ENCODE measurements around the gene ZNF35. TPM values are rescaled to one million over a fixed set of nuclear protein-coding genes. Genes with fewer than 3 reads are reported as not detected.
A peak's percentile ranks its signal among the peaks of the same experiment; 100 is the strongest.

Gene ZNF35
- total and polyA plus RNA-seq, 2 of the 8 experiments (the other 6 are each of a cell fraction or from before 2014, with no cell fraction given) = 2.9 to 20.0 TPM

DNA sequence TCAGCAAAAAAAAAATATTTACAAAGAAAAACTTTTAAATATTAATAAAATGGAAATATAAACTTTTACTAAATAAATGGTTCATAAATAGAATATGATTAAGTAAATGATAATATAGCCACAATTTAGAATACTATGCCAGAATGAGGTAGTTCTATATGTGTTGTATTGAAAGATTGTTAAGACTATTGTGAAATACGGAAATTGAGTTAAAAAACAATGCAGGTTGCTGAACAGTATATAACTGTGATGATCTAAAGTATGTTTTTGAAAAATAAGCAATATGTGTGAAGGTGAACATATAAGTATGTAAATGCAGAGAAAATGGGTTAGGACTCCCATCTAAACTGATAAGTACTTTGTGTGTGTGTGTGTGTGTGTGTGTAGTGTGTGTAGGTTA, 1.2 kb downstream of the ZNF35 start:
- Histone ChIP-seq H3K18ac (ENCODE audit: extremely low read depth, low read length) (no peak overlapping the region), H3K4me3 (ENCODE audit: extremely low read depth in 1 of 4, insufficient read depth in 2 of 4, low read depth in 3 of 4, low read length in 4 of 4) (peak overlapping the region in 3 of 4 experiments; percentile 90 to 97 (median 90); a peak in 5 of 8 replicates), H3K27me3 (replicated peaks in 1 of 4; ENCODE audit: control insufficient read depth in 3 of 4, extremely low read depth in 1 of 4, insufficient read depth in 3 of 4, low read length in 3 of 4) (no peaks in the 10 kb centered on the region), H3K23me2 (ENCODE audit: low read depth, low read length) (no peaks in the 10 kb centered on the region), H2BK12ac (ENCODE audit: low read depth, low read length) (no peak overlapping the region), H2BK20ac (ENCODE audit: low read length) (no peak overlapping the region), H3K23ac (ENCODE audit: insufficient read length) (no peak overlapping the region), H2AFZ (ENCODE audit: low read length) (no peak overlapping the region), H2BK120ac (replicated peaks; ENCODE audit: low read depth, low read length) (no peak overlapping the region), H3K36me3 (ENCODE audit: control insufficient read depth in 2 of 4, insufficient read depth in 4 of 4, low read length in 3 of 4) (peaks cover 2 to 39% (median 34%) of the 10 kb centered on the region in 4 experiments), H3K9me3 (ENCODE audit: insufficient read depth in 2 of 2, low read depth in 1 of 2, low read length in 1 of 2) (peaks cover 0 to 2% of the 10 kb centered on the region in 2 experiments; a peak in 2 of 4 replicates), H4K91ac (replicated peaks; ENCODE audit: insufficient read length, low read length) (no peak overlapping the region), H4K20me1 (replicated peaks in 1 of 2; ENCODE audit: control insufficient read depth in 1 of 2, insufficient read depth in 2 of 2, low read length in 2 of 2) (no peaks in the 10 kb centered on the region), H3K27ac (ENCODE audit: low read depth, low read length) (no peak overlapping the region), H3K14ac (ENCODE audit: insufficient read length) (no peak overlapping the region), H2AK5ac (ENCODE audit: low read depth, low read length) (no peak overlapping the region), H3K9ac (replicated peaks in 1 of 4; ENCODE audit: extremely low read depth in 1 of 4, low read depth in 3 of 4, low read length in 3 of 4) (no peak overlapping the region), H3K79me1 (ENCODE audit: low read depth, low read length) (no peaks in the 10 kb centered on the region; the same call in 1 of the 2 replicates), H3K4me1 (replicated peaks in 1 of 4; ENCODE audit: control insufficient read depth in 3 of 4, insufficient read depth in 4 of 4, low read length in 3 of 4) (no peaks in the 10 kb centered on the region), H3K4me2 (ENCODE audit: insufficient read depth in 1 of 2, low read depth in 2 of 2, low read length in 2 of 2) (peak overlapping the region; percentile 43 to 83; a peak in 3 of 4 replicates), H4K5ac (ENCODE audit: insufficient read length, low read depth, low read length) (no peak overlapping the region), H2BK15ac (ENCODE audit: low read length) (no peak overlapping the region), H2BK5ac (ENCODE audit: low read depth, low read length) (no peak overlapping the region), H3K79me2 (ENCODE audit: control insufficient read depth in 1 of 2, insufficient read depth in 2 of 2, low read length in 2 of 2) (peaks cover 0 to 19% of the 10 kb centered on the region in 2 experiments; a peak in 2 of 4 replicates), H3K4ac (replicated peaks; ENCODE audit: insufficient read length, low read depth, low read length) (no peak overlapping the region), H4K8ac (ENCODE audit: extremely low read depth, insufficient read depth, low read length) (no peak overlapping the region), H3K56ac (replicated peaks; ENCODE audit: insufficient read length, low read depth, low read length) (no peak overlapping the region)
- no peak for DNase-seq (ENCODE audit: low read depth in 1 of 2, low spot score in 2 of 2)
- no peak for TF ChIP-seq ZNF274 (IDR thresholded peaks at IDR 0.05; ENCODE audit: borderline replicate concordance, extremely low read depth, low read length)
- POLR2A ChIA-PET (ENCODE audit: partially characterized antibody) = interaction anchor here (1.2 to 1.8 kb wide), 2 partner anchors 20 to 79 kb away, joined by 3 to 9 read pairs; partner anchors contain the start of gene ZNF501
- FAIRE-seq = no peak
- 82 to 100% methylated on average over 1 of the region's 1 CpG for WGBS, 2 experiments (ENCODE audit: extremely low coverage in 1 of 2, insufficient coverage in 1 of 2, insufficient read length in 1 of 2, insufficient replicate concordance in 2 of 2, low coverage in 1 of 2, low lambda C conversion rate in 2 of 2, missing lambda C conversion rate in 1 of 2)
- CTCF ChIA-PET (ENCODE audit: partially characterized antibody) = interaction anchor here (0.6 to 0.7 kb wide), 2 partner anchors 25 to 26 kb away, joined by 3 read pairs; no protein-coding TSS in a partner anchor

Measured in H1 (cell line).